AG09319 (cell line): ENCODE data around the gene TRPC4AP.
"Not testable (repeated sequence)": the region's sequence is repeated elsewhere in the genome, so short reads cannot be mapped to it uniquely, and the experiment has no call there.

Source experiments
- DNase-seq: peaks from one replicate; pipeline ENCODE4 v3.0.0-alpha.2; 2010; ENCODE audit warnings: low read depth; ENCODE audit errors: extremely low read depth
- CTCF ChIP-seq: IDR thresholded peaks from 2 replicates; pipeline ENCODE4 v1.5.1; 2011; ENCODE audit warnings: low read depth, mild to moderate bottlenecking, inconsistent platforms, low read length, moderate library complexity

TRPC4AP gene

GRCh38 chr20:35087355-35087754, 5.3 kb downstream of the TRPC4AP start:
- no peak for DNase-seq
- TF ChIP-seq CTCF: no peak

GRCh38 chr20:35085477-35086225, 7.0 kb downstream of the TRPC4AP start:
- no peak for TF ChIP-seq CTCF

GRCh38 chr20:35084998-35085397, 7.6 kb downstream of the TRPC4AP start:
- DNase-seq: no peak

More at GRCh38 chr20:35085477-35086225, 7.0 kb downstream of the TRPC4AP start:
- DNase-seq: no peak

GRCh38 chr20:35080348-35080642, 12.3 kb downstream of the TRPC4AP start:
- DNase-seq: not testable (repeated sequence)

More at GRCh38 chr20:35084998-35085397, 7.6 kb downstream of the TRPC4AP start:
- no peak for TF ChIP-seq CTCF

GRCh38 chr20:35079472-35080347, 12.9 kb downstream of the TRPC4AP start:
- TF ChIP-seq CTCF: no peak
- no peak for DNase-seq

- DNase-seq: no peak
- TF ChIP-seq CTCF: no peak
Measured at GRCh38 chr20:35077872-35078271, 14.7 kb downstream of the TRPC4AP start.

GRCh38 chr20:35077341-35077740, 15.3 kb downstream of the TRPC4AP start:
- no peak for DNase-seq
- no peak for TF ChIP-seq CTCF

GRCh38 chr20:35071436-35072153, 21.0 kb downstream of the TRPC4AP start:
- not testable (repeated sequence) for DNase-seq
